CD4-positive, alpha-beta memory T cell (primary cell): Measurements from ENCODE around the gene SLC25A46. TPM values are rescaled to one million over a fixed set of nuclear protein-coding genes. Genes with fewer than 3 reads are reported as not detected.
"Not testable (repeated sequence)": the region's sequence is repeated elsewhere in the genome, so short reads cannot be mapped to it uniquely, and the experiment has no call there.

ENCODE experiments used
- CTCF ChIA-PET: fragments of 350-600 bp; sonication (Branson Sonifier 250); formaldehyde crosslinking; loops from one replicate; lab custom pipeline; 2021; ENCODE audit warnings: inconsistent platforms; ENCODE audit not compliant: partially characterized antibody; lab: Charles Lee
- POLR2A ChIA-PET: fragments of 350-600 bp; sonication (Branson Sonifier 250); formaldehyde crosslinking; loops from one replicate; lab custom pipeline; 2021; ENCODE audit not compliant: partially characterized antibody; lab: Charles Lee
- DNase-seq, 5 donors: peaks; one replicate each; pipeline versions ENCODE4 v3.0.0 to v3.0.0-alpha.2; 2020 to 2022; ENCODE audit warnings: mixed read lengths in 1 of 5
- H3K27ac ChIP-seq: one replicate; pipeline ENCODE4 v1.7.0; 2013; ENCODE audit warnings: low read depth, low read length
- H3K27me3 ChIP-seq: 2 replicates; pipeline ENCODE4 v1.7.0; 2013; ENCODE audit warnings: mild to moderate bottlenecking, low read length, moderate library complexity; ENCODE audit not compliant: insufficient read depth
- H3K36me3 ChIP-seq: 2 replicates; pipeline ENCODE4 v1.7.0; 2013; ENCODE audit warnings: mild to moderate bottlenecking, low read length, moderate library complexity; ENCODE audit not compliant: insufficient read depth
- H3K4me1 ChIP-seq: 2 replicates; pipeline ENCODE4 v1.7.0; 2013; ENCODE audit warnings: mild to moderate bottlenecking, low read length, moderate library complexity; ENCODE audit not compliant: insufficient read depth
- H3K4me3 ChIP-seq, 2 donors: one replicate each; pipeline ENCODE4 v1.7.0; 2013; ENCODE audit warnings: low read length in 2 of 2, mild to moderate bottlenecking in 1 of 2
- H3K9me3 ChIP-seq, 2 donors: one replicate each; pipeline ENCODE4 v1.7.0; 2013; ENCODE audit warnings: low read length in 2 of 2, control low read depth in 1 of 2; ENCODE audit not compliant: control insufficient read depth in 1 of 2
- H3K27ac Mint-ChIP-seq, 7 donors: one replicate each; pipeline ENCODE4 v1.8.0; 2020 to 2021; ENCODE audit warnings: mixed read lengths in 7 of 7, mild to moderate bottlenecking in 6 of 7, inconsistent platforms in 3 of 7, moderate library complexity in 3 of 7
- H3K27me3 Mint-ChIP-seq, 2 donors: one replicate each; pipeline ENCODE4 v1.8.0; 2020 to 2021; ENCODE audit warnings: mixed read lengths in 2 of 2
- H3K36me3 Mint-ChIP-seq, 2 donors: one replicate each; pipeline ENCODE4 v1.8.0; 2020 to 2021; ENCODE audit warnings: mixed read lengths in 2 of 2, inconsistent platforms in 1 of 2, mild to moderate bottlenecking in 1 of 2
- H3K4me1 Mint-ChIP-seq, 4 donors: one replicate each; pipeline ENCODE4 v1.8.0; 2020 to 2021; ENCODE audit warnings: mixed read lengths in 4 of 4, mild to moderate bottlenecking in 1 of 4
- H3K4me3 Mint-ChIP-seq, 8 donors: one replicate each; pipeline ENCODE4 v1.8.0; 2020 to 2021; ENCODE audit warnings: mixed read lengths in 8 of 8, mild to moderate bottlenecking in 7 of 8, moderate library complexity in 6 of 8, inconsistent platforms in 3 of 8
- H3K9me3 Mint-ChIP-seq, 8 donors: one replicate each; pipeline ENCODE4 v1.8.0; 2020 to 2021; ENCODE audit warnings: mixed read lengths in 8 of 8, mild to moderate bottlenecking in 5 of 8, inconsistent platforms in 3 of 8, moderate library complexity in 1 of 8
- intact Hi-C: fragments of 100-400 bp; cut with micrococcal nuclease; formaldehyde crosslinking; loops from one replicate; pipeline ENCODE4 v1.15.1; 2023
- polyA plus RNA-seq, 2 donors: library from polyadenylated mRNA; unstranded; fragments of 300-500 nt; fragmentation: Illumina TruSeq; gene quantifications; one replicate each; pipeline ENCODE4 v1.2.3, GENCODE V29; 2021
- total RNA-seq, 2 experiments: library from RNA; stranded (reverse); gene quantifications; one replicate each; pipeline ENCODE4 v1.2.3, GENCODE V29; 2021

Gene SLC25A46
- total and polyA plus RNA-seq, 4 experiments from 2014 or later = 23.0 to 39.9 (median 38.1) TPM

GRCh38 chr5:110770286-110770685, 31.5 kb downstream of the SLC25A46 start:
- H3K36me3 Mint-ChIP-seq = no peaks in the 10 kb centered on the region
- intact Hi-C loops = no loop called here
- no peaks in the 10 kb centered on the region for H3K27me3 ChIP-seq
- H3K27ac ChIP-seq = no peak overlapping the region
- no peaks in the 10 kb centered on the region for H3K4me1 ChIP-seq
- peaks cover 0 to 7% of the 10 kb centered on the region in 2 donors for H3K27me3 Mint-ChIP-seq
- no peaks in the 10 kb centered on the region for H3K9me3 ChIP-seq
- no peak overlapping the region for H3K4me3 ChIP-seq
- H3K9me3 Mint-ChIP-seq = peaks cover 0 to 6% (median under 1%) of the 10 kb centered on the region in 8 donors
- no peak overlapping the region for H3K27ac Mint-ChIP-seq
- CTCF ChIA-PET = no interaction called here
- no peaks in the 10 kb centered on the region for H3K36me3 ChIP-seq
- POLR2A ChIA-PET = no interaction called here
- no peak overlapping the region for H3K4me3 Mint-ChIP-seq
- no peak for DNase-seq
- H3K4me1 Mint-ChIP-seq = no peaks in the 10 kb centered on the region

DNA sequence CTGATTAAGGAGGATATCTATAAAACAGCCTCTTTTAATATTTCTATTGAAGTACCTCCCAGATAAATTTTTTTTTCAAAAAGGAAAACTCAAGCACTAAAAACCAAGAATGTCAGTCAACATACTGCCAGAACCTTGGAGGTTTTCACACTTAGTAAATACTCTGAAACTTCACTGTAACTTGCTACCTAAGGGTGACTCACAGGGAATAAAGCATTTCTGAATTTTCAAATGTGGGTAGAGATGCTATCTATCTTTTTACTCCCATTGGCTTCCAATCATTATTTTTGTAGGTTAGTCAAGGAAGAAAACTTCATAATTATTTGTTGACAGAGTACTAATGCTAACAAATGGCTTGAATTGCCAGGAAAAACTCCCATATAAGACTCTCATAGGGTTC, 46.1 kb downstream of the SLC25A46 start:
- no peak overlapping the region for H3K27ac ChIP-seq
- DNase-seq = no peak
- POLR2A ChIA-PET = no interaction called here
- Mint-ChIP-seq H3K27me3 (peaks cover 3 to 6% of the 10 kb centered on the region in 2 donors), H3K27ac (no peak overlapping the region), H3K36me3 (no peaks in the 10 kb centered on the region), H3K9me3 (peaks cover 0 to 19% (median 7%) of the 10 kb centered on the region in 8 donors), H3K4me1 (no peaks in the 10 kb centered on the region), H3K4me3 (no peak overlapping the region)
- intact Hi-C loops = no loop called here
- no peaks in the 10 kb centered on the region for H3K9me3 ChIP-seq
- H3K36me3 ChIP-seq = no peaks in the 10 kb centered on the region
- H3K4me1 ChIP-seq = no peaks in the 10 kb centered on the region
- CTCF ChIA-PET = no interaction called here
- no peaks in the 10 kb centered on the region for H3K27me3 ChIP-seq
- H3K4me3 ChIP-seq = no peak overlapping the region

GRCh38 chr5:110785356-110785755, 46.5 kb downstream of the SLC25A46 start:
- Mint-ChIP-seq H3K4me3 (no peak overlapping the region), H3K4me1 (no peaks in the 10 kb centered on the region), H3K27ac (no peak overlapping the region), H3K9me3 (peaks cover 0 to 23% (median 7%) of the 10 kb centered on the region in 8 donors), H3K36me3 (no peaks in the 10 kb centered on the region), H3K27me3 (peaks cover 3 to 6% of the 10 kb centered on the region in 2 donors)
- DNase-seq = no peak
- ChIA-PET CTCF (no interaction called here), POLR2A (no interaction called here)
- intact Hi-C loops = no loop called here
- no peaks in the 10 kb centered on the region for H3K36me3 ChIP-seq
- no peaks in the 10 kb centered on the region for H3K27me3 ChIP-seq
- H3K9me3 ChIP-seq = no peaks in the 10 kb centered on the region
- H3K4me1 ChIP-seq = no peaks in the 10 kb centered on the region
- H3K27ac ChIP-seq = no peak overlapping the region
- H3K4me3 ChIP-seq = no peak overlapping the region

DNA sequence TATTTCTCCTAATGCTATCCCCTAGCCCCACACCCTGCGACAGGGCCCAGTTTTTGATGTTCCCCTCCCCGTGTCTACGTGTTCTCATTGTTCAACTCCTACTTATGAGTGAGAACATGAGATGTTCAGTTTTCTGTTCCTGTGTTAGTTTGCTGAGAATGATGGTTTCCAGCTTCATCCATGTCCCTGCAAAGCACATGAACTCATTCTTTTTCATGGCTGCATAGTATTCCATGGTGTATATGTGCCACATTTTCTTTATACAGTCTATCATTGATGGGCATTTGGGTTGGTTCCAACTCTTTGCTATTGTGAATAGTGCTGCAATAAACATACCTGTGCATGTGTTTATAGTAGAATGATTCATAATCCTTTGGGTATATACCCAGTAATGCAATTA, 49.2 kb downstream of the SLC25A46 start:
- H3K4me3 Mint-ChIP-seq, DNase-seq, H3K36me3 Mint-ChIP-seq, H3K9me3 ChIP-seq, POLR2A ChIA-PET, H3K27ac ChIP-seq, H3K4me1 Mint-ChIP-seq, intact Hi-C loops, H3K4me1 ChIP-seq, CTCF ChIA-PET, H3K36me3 ChIP-seq, H3K27ac Mint-ChIP-seq, H3K27me3 Mint-ChIP-seq, H3K27me3 ChIP-seq, H3K4me3 ChIP-seq: not testable (repeated sequence)
- H3K9me3 Mint-ChIP-seq = peaks cover 0 to 23% (median 7%) of the 10 kb centered on the region in 8 donors

- no peak for DNase-seq
- H3K9me3 ChIP-seq = no peaks in the 10 kb centered on the region
- Mint-ChIP-seq H3K4me1 (no peaks in the 10 kb centered on the region), H3K36me3 (no peaks in the 10 kb centered on the region), H3K27ac (no peak overlapping the region), H3K27me3 (peaks cover under 1 to 6% of the 10 kb centered on the region in 2 donors), H3K9me3 (peaks cover 0 to 19% (median 7%) of the 10 kb centered on the region in 8 donors), H3K4me3 (no peak overlapping the region)
- intact Hi-C loops = no loop called here
- no peaks in the 10 kb centered on the region for H3K36me3 ChIP-seq
- no peaks in the 10 kb centered on the region for H3K4me1 ChIP-seq
- no peak overlapping the region for H3K4me3 ChIP-seq
- H3K27ac ChIP-seq = no peak overlapping the region
- ChIA-PET POLR2A (no interaction called here), CTCF (no interaction called here)
- H3K27me3 ChIP-seq = no peaks in the 10 kb centered on the region
Observed at GRCh38 chr5:110790673-110791072, 51.9 kb downstream of the SLC25A46 start.

DNA sequence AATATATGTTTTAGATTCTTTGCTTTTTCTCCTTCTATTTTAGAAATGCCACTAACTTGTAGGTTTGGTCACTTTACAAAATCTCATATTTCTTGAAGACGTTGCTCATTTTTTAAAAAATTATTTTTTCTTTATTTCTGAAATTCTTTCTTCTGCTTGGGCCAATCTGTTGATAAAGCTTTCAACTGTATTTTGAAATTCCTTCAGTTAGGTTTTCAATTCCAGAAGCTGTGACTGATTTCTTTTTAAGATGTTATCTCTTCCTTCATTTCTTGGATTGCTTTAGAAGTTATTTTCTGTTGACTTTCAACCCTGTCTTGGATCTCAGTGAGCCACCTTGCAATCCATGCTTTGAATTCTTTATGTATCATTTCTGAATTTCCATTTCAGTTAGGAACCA, 64.2 kb downstream of the SLC25A46 start:
- Mint-ChIP-seq H3K9me3 (peaks cover 5 to 41% (median 29%) of the 10 kb centered on the region in 8 donors), H3K27ac (no peak overlapping the region), H3K36me3 (peaks cover 2 to 5% of the 10 kb centered on the region in 2 donors), H3K4me3 (no peak overlapping the region), H3K27me3 (peaks cover 4 to 6% of the 10 kb centered on the region in 2 donors), H3K4me1 (no peaks in the 10 kb centered on the region)
- no peak overlapping the region for H3K27ac ChIP-seq
- no peaks in the 10 kb centered on the region for H3K27me3 ChIP-seq
- H3K4me3 ChIP-seq = no peak overlapping the region
- intact Hi-C loops = no loop called here
- peaks cover 0 to 4% of the 10 kb centered on the region in 2 donors for H3K9me3 ChIP-seq
- DNase-seq = no peak
- POLR2A ChIA-PET = no interaction called here
- H3K36me3 ChIP-seq = no peaks in the 10 kb centered on the region
- no peaks in the 10 kb centered on the region for H3K4me1 ChIP-seq
- CTCF ChIA-PET = no interaction called here

DNA sequence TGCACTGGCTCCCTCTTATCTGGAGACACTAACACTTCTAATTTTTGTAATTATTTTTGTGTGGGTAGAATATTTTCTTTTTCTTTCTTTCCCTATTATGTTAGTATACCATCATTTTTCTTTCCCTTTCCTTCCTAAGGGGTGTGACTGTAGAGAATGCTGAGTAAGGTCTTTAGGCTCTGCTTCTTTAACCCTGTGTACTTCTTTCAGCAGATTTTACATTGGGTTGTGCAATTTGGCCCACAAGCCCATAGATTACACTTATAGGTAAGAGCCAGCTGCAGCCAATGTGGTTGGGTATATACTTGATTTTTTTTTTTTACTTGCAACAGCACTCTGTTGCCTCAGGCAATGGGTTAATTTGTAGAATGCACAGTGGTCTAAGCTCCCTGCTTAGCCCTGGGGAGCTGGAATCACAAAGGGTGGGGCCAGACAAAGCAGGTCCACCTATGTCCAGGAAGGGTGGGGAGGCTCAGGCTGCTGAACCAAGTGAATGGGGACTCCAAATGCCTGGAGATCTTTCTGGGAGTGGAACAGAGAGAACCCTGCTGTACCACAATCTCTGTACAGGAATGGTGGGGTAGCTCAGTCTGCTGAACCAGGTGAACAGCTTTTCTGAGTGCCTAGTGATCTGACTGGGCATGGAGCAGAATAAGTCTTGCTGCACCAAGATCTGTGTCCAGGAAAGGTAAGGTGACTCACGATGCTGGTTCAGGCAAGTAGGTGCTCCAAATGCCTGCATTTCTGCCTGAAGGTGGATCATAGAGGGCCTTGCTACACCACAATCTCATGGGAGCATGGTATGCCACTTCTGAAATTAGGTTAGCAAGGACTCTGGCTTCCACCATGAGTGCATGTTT, 64.9 kb downstream of the SLC25A46 start:
- H3K4me3 Mint-ChIP-seq = no peak overlapping the region
- no peak overlapping the region for H3K27ac Mint-ChIP-seq
- intact Hi-C loops = no loop called here
- ChIA-PET CTCF (no interaction called here), POLR2A (no interaction called here)
- Histone ChIP-seq H3K27me3 (no peaks in the 10 kb centered on the region), H3K27ac (no peak overlapping the region), H3K9me3 (peaks cover 0 to 4% of the 10 kb centered on the region in 2 donors), H3K36me3 (no peaks in the 10 kb centered on the region), H3K4me3 (no peak overlapping the region), H3K4me1 (no peaks in the 10 kb centered on the region)
- peaks cover 4 to 6% of the 10 kb centered on the region in 2 donors for H3K27me3 Mint-ChIP-seq
- H3K36me3 Mint-ChIP-seq = peaks cover 2 to 5% of the 10 kb centered on the region in 2 donors
- DNase-seq = no peak
- H3K4me1 Mint-ChIP-seq = no peaks in the 10 kb centered on the region
- H3K9me3 Mint-ChIP-seq = peaks cover 5 to 41% (median 29%) of the 10 kb centered on the region in 8 donors
